AG04450 (cell line): ENCODE results near the gene UBXN2A. TPM values are rescaled to one million over a fixed set of nuclear protein-coding genes. Genes with fewer than 3 reads are reported as not detected.

Experiments used
- CTCF ChIA-PET: fragments of 300-600, 350-600 bp; formaldehyde crosslinking; extraction: SDS; loops from one replicate; lab custom pipeline; 2022; ENCODE audit warnings: antibody characterized with exemption, inconsistent platforms; lab: Charles Lee
- POLR2A ChIA-PET: fragments of 350-600 bp; formaldehyde crosslinking; extraction: SDS; loops from one replicate; lab custom pipeline; 2021; ENCODE audit warnings: antibody characterized with exemption, inconsistent platforms; lab: Yijun Ruan, JAX
- DNase-seq: peaks from one replicate; pipeline ENCODE4 v3.0.0-alpha.2; 2011; ENCODE audit warnings: low read depth, low spot score
- H3K27ac ChIP-seq: one replicate; pipeline ENCODE4 v1.5.1; 2012; ENCODE audit warnings: low read depth, low read length, control low read depth
- H3K27me3 ChIP-seq: one replicate; pipeline ENCODE4 v1.6.0; 2012; ENCODE audit warnings: low read length; ENCODE audit not compliant: control insufficient read depth, insufficient read depth
- H3K4me3 ChIP-seq: 2 replicates; pipeline ENCODE4 v1.5.1; 2011; ENCODE audit warnings: mild to moderate bottlenecking, low read depth, low read length, control low read depth
- H3K9me3 ChIP-seq: 2 replicates; pipeline ENCODE4 v1.5.1; 2012; ENCODE audit warnings: low read length; ENCODE audit not compliant: control insufficient read depth, insufficient read depth
- CTCF ChIP-seq: IDR thresholded peaks from 2 replicates; pipeline ENCODE4 v1.5.1; 2011; ENCODE audit warnings: low read depth, low read length, control low read depth, inconsistent platforms
- polyA plus RNA-seq: library from polyadenylated mRNA; depleted of rRNA; stranded (reverse); fragments of >200 nt; gene quantifications from 2 replicates; pipeline ENCODE4 v1.2.3, GENCODE V29; 2011

The UBXN2A gene
- polyA plus RNA-seq, 1 experiment: 13.1 TPM

GRCh38 chr2:23903034-23903433, 37.2 kb upstream of the UBXN2A start:
- H3K4me3 ChIP-seq: no peak overlapping the region
- H3K27ac ChIP-seq: no peak overlapping the region
- TF ChIP-seq CTCF: no peak
- CTCF ChIA-PET: interaction anchor here (3.9 kb wide), 1 partner anchor 23 kb away, joined by 30 read pairs; the partner anchor contains the start of gene ATAD2B
- POLR2A ChIA-PET: no interaction called here
- no peak for DNase-seq
- H3K27me3 ChIP-seq: no peaks in the 10 kb centered on the region
- H3K9me3 ChIP-seq: no peaks in the 10 kb centered on the region

- no peak for DNase-seq
- H3K4me3 ChIP-seq: no peak overlapping the region
- H3K27ac ChIP-seq: no peak overlapping the region
- CTCF ChIA-PET: interaction anchor here (1.0 to 2.1 kb wide), 2 partner anchors 22 to 80 kb away, joined by 4 to 8 read pairs; partner anchors contain the start of gene ATAD2B
- no peaks in the 10 kb centered on the region for H3K9me3 ChIP-seq
- no peak for TF ChIP-seq CTCF
- POLR2A ChIA-PET: no interaction called here
- H3K27me3 ChIP-seq: no peaks in the 10 kb centered on the region
Observed at GRCh38 chr2:23904215-23904614, 36.0 kb upstream of the UBXN2A start.

DNA sequence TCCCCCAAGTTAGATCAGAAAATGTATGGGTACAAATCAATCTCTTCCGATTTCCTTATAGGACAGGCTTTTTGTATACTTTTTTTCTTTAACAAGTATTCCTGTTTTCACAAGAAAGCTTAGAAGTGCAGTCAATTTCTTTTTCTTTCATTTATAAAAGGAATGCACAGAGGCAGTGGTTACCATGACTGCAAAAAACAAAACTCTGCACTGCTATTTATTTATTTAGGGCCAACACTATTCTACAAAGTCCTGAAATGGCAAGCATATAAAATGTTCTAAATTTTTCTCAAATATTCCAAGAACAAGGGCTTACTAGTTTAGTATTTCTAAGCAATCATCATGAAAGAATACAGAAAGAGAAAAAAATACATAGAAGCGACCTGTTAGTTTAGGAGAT, 35.6 kb upstream of the UBXN2A start:
- DNase-seq: no peak
- H3K27me3 ChIP-seq: no peaks in the 10 kb centered on the region
- POLR2A ChIA-PET: no interaction called here
- CTCF ChIA-PET: interaction anchor here (0.9 to 2.1 kb wide), 3 partner anchors 20 to 80 kb away, joined by 3 to 8 read pairs (median 4); partner anchors contain the start of gene ATAD2B
- no peak for TF ChIP-seq CTCF
- H3K9me3 ChIP-seq: no peaks in the 10 kb centered on the region
- no peak overlapping the region for H3K27ac ChIP-seq
- H3K4me3 ChIP-seq: no peak overlapping the region

DNA sequence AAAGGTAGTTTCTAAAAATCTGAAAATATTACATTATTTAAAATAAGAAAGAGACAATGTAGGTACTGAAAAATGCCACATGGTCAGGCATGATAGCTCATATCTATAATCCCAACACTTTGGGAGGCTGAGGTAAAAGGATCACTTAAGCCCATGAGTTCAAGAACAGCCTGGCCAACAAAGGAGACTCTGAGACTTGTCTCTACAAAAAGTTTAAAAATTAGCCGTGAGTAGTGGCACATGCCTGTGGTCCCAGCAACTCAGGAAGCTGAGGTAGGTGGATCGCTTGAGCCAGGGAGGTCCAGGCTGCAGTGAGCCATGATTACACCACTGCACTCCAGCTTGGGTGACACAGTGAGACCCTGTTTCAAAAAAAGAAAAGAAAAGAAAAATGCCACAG, 35.1 kb upstream of the UBXN2A start:
- Histone ChIP-seq H3K4me3 (no peak overlapping the region), H3K27me3 (no peaks in the 10 kb centered on the region), H3K27ac (no peak overlapping the region), H3K9me3 (no peaks in the 10 kb centered on the region)
- no peak for DNase-seq
- ChIA-PET POLR2A (no interaction called here), CTCF (interaction anchor here (0.9 to 2.1 kb wide), 3 partner anchors 20 to 81 kb away, joined by 3 to 8 read pairs (median 4); partner anchors contain the start of gene ATAD2B)
- TF ChIP-seq CTCF: no peak

GRCh38 chr2:23912054-23912453, 28.2 kb upstream of the UBXN2A start:
- ChIA-PET POLR2A (interaction anchor here (0.7 kb wide), 1 partner anchor 15 kb away, joined by 6 read pairs; the partner anchor contains the start of gene ATAD2B), CTCF (interaction anchor here (0.7 to 1.3 kb wide), 2 partner anchors 15 to 134 kb away, joined by 4 to 6 read pairs; partner anchors contain the start of gene ATAD2B)
- no peak for DNase-seq
- H3K27ac ChIP-seq: no peak overlapping the region
- no peaks in the 10 kb centered on the region for H3K9me3 ChIP-seq
- no peak overlapping the region for H3K4me3 ChIP-seq
- H3K27me3 ChIP-seq: no peaks in the 10 kb centered on the region
- TF ChIP-seq CTCF: no peak
